ENCODE measurements around the gene MMP2.

GRCh38 chr16:55452996-55453395 lies 26.0 kb upstream of the MMP2 start:
- no peak for TF ChIP-seq CTCF (IDR thresholded peaks at IDR 0.05; ENCODE audit: low read length)
- no peak for TF ChIP-seq EZH2 (optimal IDR thresholded peaks at IDR 0.05; ENCODE audit: low read depth, low read length)
- TF ChIP-seq EZH2phosphoT487 (IDR thresholded peaks at IDR 0.05; ENCODE audit: low read length), result no peak
